LNCAP (cell line): ENCODE data around the gene CXCL16.

Source experiments
- CTCF ChIP-seq: fragments of 450-650 bp; IDR thresholded peaks from 2 replicates; pipeline ENCODE4 v1.5.1; 2017; ENCODE audit warnings: mild to moderate bottlenecking

CXCL16 gene

GRCh38 chr17:4725646-4726310 is 13.9 kb downstream of the CXCL16 start:
- TF ChIP-seq CTCF, result no peak

GRCh38 chr17:4724650-4725049 is 15.1 kb downstream of the CXCL16 start:
- no peak for TF ChIP-seq CTCF

- no peak for TF ChIP-seq CTCF
These were observed 17.0 kb downstream of the CXCL16 start for GRCh38 chr17:4722678-4723240.

- no peak for TF ChIP-seq CTCF
These were observed 18.3 kb downstream of the CXCL16 start for GRCh38 chr17:4721203-4722135.

- TF ChIP-seq CTCF, result no peak
These were observed 18.9 kb downstream of the CXCL16 start for GRCh38 chr17:4720787-4721186.

GRCh38 chr17:4719684-4720221 is 20.0 kb downstream of the CXCL16 start:
- no peak for TF ChIP-seq CTCF

- no peak for TF ChIP-seq CTCF
These were observed 20.6 kb downstream of the CXCL16 start for GRCh38 chr17:4719146-4719545.
